Effector memory CD8-positive, alpha-beta T cell (primary cell): ENCODE measurements around the gene GOT1.

Experiments used
- ATAC-seq: fragments of 150-1000 bp; cut with Tn5 transposase; replicated peaks from 2 replicates; pipeline ENCODE4 v1.10.0; 2021; ENCODE audit warnings: mild to moderate bottlenecking, moderate library complexity
- DNase-seq, 3 experiments: peaks; one replicate each; pipeline ENCODE4 v3.0.0; 2021
- H3K27ac Mint-ChIP-seq, 2 donors: one replicate each; pipeline ENCODE4 v1.8.0; 2022; ENCODE audit warnings: mild to moderate bottlenecking in 2 of 2, mixed read lengths in 2 of 2, moderate library complexity in 2 of 2
- H3K27me3 Mint-ChIP-seq, 2 donors: one replicate each; pipeline ENCODE4 v1.8.0; 2022; ENCODE audit warnings: mixed read lengths in 2 of 2
- H3K36me3 Mint-ChIP-seq: one replicate; pipeline ENCODE4 v1.8.0; 2022; ENCODE audit warnings: mild to moderate bottlenecking, moderate library complexity, mixed read lengths; ENCODE audit not compliant: insufficient read depth
- H3K4me1 Mint-ChIP-seq, 2 donors: one replicate each; pipeline ENCODE4 v1.8.0; 2022; ENCODE audit warnings: low read depth in 2 of 2, mixed read lengths in 2 of 2
- H3K4me3 Mint-ChIP-seq, 2 donors: one replicate each; pipeline ENCODE4 v1.8.0; 2022; ENCODE audit warnings: mild to moderate bottlenecking in 2 of 2, mixed read lengths in 2 of 2, moderate library complexity in 2 of 2
- H3K9me3 Mint-ChIP-seq, 2 donors: one replicate each; pipeline ENCODE4 v1.8.0; 2022; ENCODE audit warnings: mixed read lengths in 2 of 2

Gene GOT1

GRCh38 chr10:99375426-99375825 is 55.0 kb downstream of the GOT1 start:
- Mint-ChIP-seq H3K36me3 (no peaks in the 10 kb centered on the region), H3K9me3 (no peaks in the 10 kb centered on the region), H3K4me3 (no peak overlapping the region), H3K27ac (no peak overlapping the region), H3K4me1 (peaks cover 0 to 4% of the 10 kb centered on the region in 2 donors), H3K27me3 (peaks cover 26 to 74% of the 10 kb centered on the region in 2 donors)
- DNase-seq (no peak), ATAC-seq (no peak)

- H3K27me3 Mint-ChIP-seq = peaks cover 26 to 70% of the 10 kb centered on the region in 2 donors
- no peaks in the 10 kb centered on the region for H3K9me3 Mint-ChIP-seq
- no peak overlapping the region for H3K27ac Mint-ChIP-seq
- ATAC-seq (no peak), DNase-seq (no peak)
- peaks cover 0 to 4% of the 10 kb centered on the region in 2 donors for H3K4me1 Mint-ChIP-seq
- no peak overlapping the region for H3K4me3 Mint-ChIP-seq
- no peaks in the 10 kb centered on the region for H3K36me3 Mint-ChIP-seq
Observed at GRCh38 chr10:99374972-99375371, 55.5 kb downstream of the GOT1 start.

GRCh38 chr10:99374526-99374925 is 55.9 kb downstream of the GOT1 start:
- no peak for ATAC-seq
- Mint-ChIP-seq H3K27me3 (peaks cover 29 to 70% of the 10 kb centered on the region in 2 donors), H3K9me3 (no peaks in the 10 kb centered on the region), H3K4me3 (no peak overlapping the region), H3K4me1 (peaks cover 0 to 4% of the 10 kb centered on the region in 2 donors), H3K27ac (no peak overlapping the region), H3K36me3 (no peaks in the 10 kb centered on the region)
- no peak for DNase-seq

DNA sequence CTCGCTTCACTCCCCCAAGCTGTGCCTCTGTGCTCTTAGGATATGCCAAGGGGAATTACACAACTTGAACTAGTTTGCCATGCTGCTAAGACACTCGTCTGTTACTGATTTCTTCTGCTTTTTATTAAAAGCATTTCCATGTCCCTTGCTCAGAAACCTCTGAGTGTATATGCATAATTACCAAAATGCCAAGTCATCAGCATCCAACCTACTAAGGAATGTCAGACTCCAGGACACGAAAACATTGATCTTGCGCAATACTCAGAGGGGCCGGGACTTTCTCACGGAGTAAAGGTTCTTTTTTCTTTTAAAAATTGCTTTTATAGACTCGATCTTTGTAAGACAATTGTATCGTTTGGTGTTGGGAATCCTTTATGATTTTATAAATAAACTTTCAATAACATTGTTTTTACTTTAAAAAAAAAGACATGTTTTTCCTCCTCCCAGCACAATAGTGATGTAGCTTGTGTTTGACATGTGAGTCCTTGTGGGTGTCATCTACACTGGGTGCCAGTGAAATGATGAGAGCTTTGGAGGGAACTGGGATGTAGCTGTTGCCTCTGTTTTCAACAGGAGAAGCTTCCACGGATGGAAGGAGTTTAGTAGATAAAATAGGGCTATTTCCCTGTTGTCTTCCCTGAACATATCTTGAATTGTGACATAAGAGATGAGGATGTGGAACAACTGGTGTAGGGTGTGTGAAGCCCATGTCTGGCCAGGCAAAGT is 57.7 kb downstream of the GOT1 start:
- Mint-ChIP-seq H3K36me3 (no peaks in the 10 kb centered on the region), H3K27me3 (peaks cover 36 to 72% of the 10 kb centered on the region in 2 donors), H3K9me3 (no peaks in the 10 kb centered on the region), H3K4me1 (peaks cover 0 to 4% of the 10 kb centered on the region in 2 donors), H3K27ac (no peak overlapping the region), H3K4me3 (no peak overlapping the region)
- DNase-seq = no peak
- ATAC-seq = no peak

DNA sequence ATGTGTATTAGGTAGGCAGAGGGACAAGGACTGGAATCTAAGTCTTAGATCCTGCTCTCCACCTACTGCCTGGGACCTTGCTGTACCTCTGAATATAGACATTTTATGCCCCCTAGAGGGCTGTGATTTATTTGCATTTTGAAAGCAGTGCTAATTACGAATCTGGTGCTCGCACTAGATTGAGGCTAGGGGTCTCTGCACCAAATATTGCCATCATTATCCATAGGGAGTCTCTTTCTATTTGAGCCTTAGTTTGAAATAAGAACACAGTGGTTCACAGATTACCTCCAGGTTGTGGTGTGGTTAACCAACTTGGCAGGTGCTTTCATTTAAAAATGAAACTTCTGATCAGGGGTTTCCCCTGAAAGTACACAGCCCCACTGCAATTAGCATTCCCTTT is 59.4 kb downstream of the GOT1 start:
- ATAC-seq (no peak), DNase-seq (no peak)
- no peaks in the 10 kb centered on the region for H3K36me3 Mint-ChIP-seq
- no peaks in the 10 kb centered on the region for H3K9me3 Mint-ChIP-seq
- H3K4me3 Mint-ChIP-seq = no peak overlapping the region
- peaks cover 51 to 80% of the 10 kb centered on the region in 2 donors for H3K27me3 Mint-ChIP-seq
- H3K4me1 Mint-ChIP-seq = peaks cover 0 to 4% of the 10 kb centered on the region in 2 donors
- H3K27ac Mint-ChIP-seq = no peak overlapping the region

DNA sequence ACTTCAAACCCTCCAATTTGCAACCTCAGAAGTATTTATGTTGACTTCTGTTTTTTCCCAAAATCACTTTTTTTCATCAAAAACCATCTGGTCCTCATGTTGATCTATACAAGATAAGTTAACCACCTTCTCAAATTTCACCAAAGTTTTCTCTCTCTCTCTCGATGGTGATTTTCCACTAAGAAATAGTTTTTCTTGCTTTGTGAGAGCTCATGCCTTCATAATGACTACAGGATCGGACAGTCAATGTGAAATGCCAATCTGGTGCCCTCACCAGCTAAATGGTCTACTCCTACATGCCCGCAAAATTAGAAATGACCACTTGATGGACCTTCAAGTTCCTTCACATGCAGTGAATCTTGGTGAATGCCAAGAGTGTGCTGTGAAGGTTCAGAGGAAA is 60.9 kb downstream of the GOT1 start:
- H3K4me3 Mint-ChIP-seq = no peak overlapping the region
- peaks cover 55 to 83% of the 10 kb centered on the region in 2 donors for H3K27me3 Mint-ChIP-seq
- no peaks in the 10 kb centered on the region for H3K36me3 Mint-ChIP-seq
- H3K27ac Mint-ChIP-seq = no peak overlapping the region
- H3K9me3 Mint-ChIP-seq = no peaks in the 10 kb centered on the region
- DNase-seq (no peak), ATAC-seq (no peak)
- H3K4me1 Mint-ChIP-seq = peaks cover 0 to 4% of the 10 kb centered on the region in 2 donors

DNA sequence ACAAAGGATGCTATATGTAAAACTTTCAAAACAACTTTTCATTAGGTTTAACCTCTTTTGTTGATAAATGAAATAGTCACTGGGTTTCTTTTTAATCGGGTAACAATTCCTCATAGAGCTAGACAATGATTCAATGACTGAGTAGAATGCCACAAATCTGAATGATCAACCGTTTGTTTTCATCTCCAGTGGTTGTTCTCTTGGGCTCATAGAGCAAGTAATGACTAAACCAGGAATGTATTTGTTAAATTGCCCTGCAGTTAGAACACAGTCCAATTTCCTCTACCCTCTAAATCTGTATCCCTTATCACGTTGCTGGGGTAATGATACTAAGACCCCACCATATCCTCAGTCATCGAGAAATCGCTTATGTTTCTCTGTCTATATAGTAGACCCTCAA is 61.3 kb downstream of the GOT1 start:
- DNase-seq = no peak
- Mint-ChIP-seq H3K27ac (no peak overlapping the region), H3K4me1 (peaks cover 0 to 4% of the 10 kb centered on the region in 2 donors), H3K4me3 (no peak overlapping the region), H3K9me3 (no peaks in the 10 kb centered on the region), H3K27me3 (peaks cover 55 to 79% of the 10 kb centered on the region in 2 donors), H3K36me3 (no peaks in the 10 kb centered on the region)
- ATAC-seq = no peak

DNA sequence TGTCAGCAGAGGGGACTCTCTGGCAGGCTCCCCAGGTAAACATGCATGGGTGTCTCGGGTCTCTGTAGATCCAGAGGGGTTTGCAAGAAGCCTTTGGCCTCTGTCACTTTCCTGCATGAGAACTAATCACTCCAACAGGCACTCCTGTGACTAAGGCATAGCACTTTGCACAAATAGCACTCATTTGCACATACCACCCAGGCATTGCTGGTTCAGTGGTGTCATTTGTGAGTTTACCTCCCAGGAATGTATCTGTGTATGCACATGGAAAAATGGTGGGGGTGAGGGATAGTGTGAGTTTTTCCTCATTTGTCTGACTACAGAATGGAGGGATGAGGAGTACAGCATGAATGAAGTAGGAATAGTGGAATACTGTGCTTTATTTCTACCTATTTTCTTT is 61.8 kb downstream of the GOT1 start:
- H3K4me1 Mint-ChIP-seq = peaks cover 0 to 4% of the 10 kb centered on the region in 2 donors
- H3K27ac Mint-ChIP-seq = no peak overlapping the region
- DNase-seq (no peak), ATAC-seq (no peak)
- no peaks in the 10 kb centered on the region for H3K36me3 Mint-ChIP-seq
- peaks cover 55 to 74% of the 10 kb centered on the region in 2 donors for H3K27me3 Mint-ChIP-seq
- H3K9me3 Mint-ChIP-seq = no peaks in the 10 kb centered on the region
- H3K4me3 Mint-ChIP-seq = no peak overlapping the region

DNA sequence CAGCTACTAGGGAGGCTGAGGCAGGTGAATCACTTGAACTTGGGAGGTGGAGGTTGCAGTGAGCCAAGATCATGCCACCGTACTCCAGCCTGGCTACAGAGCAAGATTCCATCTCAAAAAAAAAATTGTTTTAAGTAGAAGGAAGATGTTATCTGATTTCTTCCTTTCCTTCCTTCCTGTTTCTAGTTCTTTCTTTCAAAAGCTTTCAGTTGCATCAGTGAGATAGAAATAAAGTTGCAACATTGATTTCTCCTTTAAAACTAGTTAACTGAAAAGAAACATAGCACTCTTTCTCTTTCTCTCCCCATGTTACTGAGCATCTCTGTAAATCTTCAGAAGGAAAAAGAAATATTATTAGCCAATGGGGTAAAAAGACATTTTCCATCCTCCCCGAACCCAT is 63.8 kb downstream of the GOT1 start:
- Mint-ChIP-seq H3K9me3 (no peaks in the 10 kb centered on the region), H3K36me3 (no peaks in the 10 kb centered on the region), H3K4me3 (no peak overlapping the region), H3K27me3 (peaks cover 52 to 65% of the 10 kb centered on the region in 2 donors), H3K4me1 (peaks cover 0 to 4% of the 10 kb centered on the region in 2 donors), H3K27ac (no peak overlapping the region)
- DNase-seq (no peak), ATAC-seq (no peak)

GRCh38 chr10:99365736-99366135 is 64.7 kb downstream of the GOT1 start:
- H3K27me3 Mint-ChIP-seq = peaks cover 53 to 63% of the 10 kb centered on the region in 2 donors
- no peak for ATAC-seq
- no peaks in the 10 kb centered on the region for H3K36me3 Mint-ChIP-seq
- DNase-seq = no peak
- no peak overlapping the region for H3K27ac Mint-ChIP-seq
- H3K4me1 Mint-ChIP-seq = no peaks in the 10 kb centered on the region
- H3K9me3 Mint-ChIP-seq = no peaks in the 10 kb centered on the region
- no peak overlapping the region for H3K4me3 Mint-ChIP-seq

- H3K36me3 Mint-ChIP-seq = no peaks in the 10 kb centered on the region
- no peaks in the 10 kb centered on the region for H3K4me1 Mint-ChIP-seq
- H3K27ac Mint-ChIP-seq = no peak overlapping the region
- H3K27me3 Mint-ChIP-seq = peaks cover 58 to 63% of the 10 kb centered on the region in 2 donors
- no peak for DNase-seq
- H3K9me3 Mint-ChIP-seq = no peaks in the 10 kb centered on the region
- no peak overlapping the region for H3K4me3 Mint-ChIP-seq
- no peak for ATAC-seq
Observed at GRCh38 chr10:99365311-99365710, 65.1 kb downstream of the GOT1 start.

DNA sequence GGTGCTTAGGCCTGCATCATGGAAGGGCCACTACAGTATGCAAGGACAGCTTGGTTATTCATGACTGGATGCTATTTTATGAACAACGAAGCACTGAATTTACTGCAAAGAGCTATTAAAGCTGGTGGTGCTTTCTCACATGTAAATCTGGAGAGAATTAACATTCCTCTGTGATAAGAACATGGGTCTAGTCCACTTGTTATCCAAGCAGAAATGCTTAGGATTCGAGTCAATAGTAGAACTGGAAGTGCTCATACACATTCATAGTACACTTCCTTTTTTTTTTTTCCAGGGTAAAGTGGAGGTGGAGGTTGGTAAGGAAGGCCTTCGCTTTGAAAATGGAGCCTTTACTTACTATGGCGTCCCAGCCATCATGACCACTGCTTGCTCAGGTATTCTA is 66.3 kb downstream of the GOT1 start:
- no peak overlapping the region for H3K4me3 Mint-ChIP-seq
- no peak for ATAC-seq
- H3K27ac Mint-ChIP-seq = no peak overlapping the region
- H3K4me1 Mint-ChIP-seq = no peaks in the 10 kb centered on the region
- H3K9me3 Mint-ChIP-seq = no peaks in the 10 kb centered on the region
- H3K27me3 Mint-ChIP-seq = peaks cover 51 to 53% of the 10 kb centered on the region in 2 donors
- no peak for DNase-seq
- no peaks in the 10 kb centered on the region for H3K36me3 Mint-ChIP-seq

DNA sequence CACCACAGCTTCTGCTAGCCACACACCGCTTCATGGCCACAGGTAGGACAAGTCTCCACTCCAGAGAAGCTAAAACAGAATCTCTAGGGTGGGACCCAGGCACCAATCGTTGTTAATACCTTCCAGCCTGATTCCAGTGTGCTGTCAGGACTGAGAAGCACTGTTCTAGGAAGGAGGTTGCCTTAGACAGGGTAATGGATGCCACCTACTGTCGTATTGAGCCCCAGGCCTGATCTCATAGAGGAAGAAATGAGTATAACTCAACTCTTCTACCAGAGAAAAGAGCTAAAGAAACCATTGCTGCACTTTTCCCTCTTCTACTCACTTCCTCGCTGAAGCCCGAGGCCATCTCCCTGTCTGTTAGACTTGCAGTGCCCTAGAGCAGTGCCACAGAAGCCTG is 69.5 kb downstream of the GOT1 start:
- Mint-ChIP-seq H3K27ac (no peak overlapping the region), H3K4me3 (no peak overlapping the region), H3K27me3 (peaks cover 24 to 47% of the 10 kb centered on the region in 2 donors), H3K9me3 (no peaks in the 10 kb centered on the region), H3K4me1 (no peaks in the 10 kb centered on the region), H3K36me3 (no peaks in the 10 kb centered on the region)
- no peak for ATAC-seq
- no peak for DNase-seq

- DNase-seq = no peak
Observed at GRCh38 chr10:99358101-99358500, 72.3 kb downstream of the GOT1 start.

More at GRCh38 chr10:99358101-99358500, 72.3 kb downstream of the GOT1 start:
- Mint-ChIP-seq H3K9me3 (no peaks in the 10 kb centered on the region), H3K36me3 (no peaks in the 10 kb centered on the region), H3K27me3 (peaks cover 24 to 54% of the 10 kb centered on the region in 2 donors), H3K4me1 (no peaks in the 10 kb centered on the region), H3K4me3 (no peak overlapping the region), H3K27ac (no peak overlapping the region)
- ATAC-seq = no peak
